IPS-NIHi7 (cell line): ENCODE results near the gene GP1BB.
"Not testable (repeated sequence)": the region's sequence is repeated elsewhere in the genome, so short reads cannot be mapped to it uniquely, and the experiment has no call there.

Experiments
- DNase-seq: peaks from one replicate; pipeline ENCODE4 v3.0.0; 2012; ENCODE audit warnings: mixed read lengths; ENCODE audit errors: extremely low spot score

Gene GP1BB

DNA sequence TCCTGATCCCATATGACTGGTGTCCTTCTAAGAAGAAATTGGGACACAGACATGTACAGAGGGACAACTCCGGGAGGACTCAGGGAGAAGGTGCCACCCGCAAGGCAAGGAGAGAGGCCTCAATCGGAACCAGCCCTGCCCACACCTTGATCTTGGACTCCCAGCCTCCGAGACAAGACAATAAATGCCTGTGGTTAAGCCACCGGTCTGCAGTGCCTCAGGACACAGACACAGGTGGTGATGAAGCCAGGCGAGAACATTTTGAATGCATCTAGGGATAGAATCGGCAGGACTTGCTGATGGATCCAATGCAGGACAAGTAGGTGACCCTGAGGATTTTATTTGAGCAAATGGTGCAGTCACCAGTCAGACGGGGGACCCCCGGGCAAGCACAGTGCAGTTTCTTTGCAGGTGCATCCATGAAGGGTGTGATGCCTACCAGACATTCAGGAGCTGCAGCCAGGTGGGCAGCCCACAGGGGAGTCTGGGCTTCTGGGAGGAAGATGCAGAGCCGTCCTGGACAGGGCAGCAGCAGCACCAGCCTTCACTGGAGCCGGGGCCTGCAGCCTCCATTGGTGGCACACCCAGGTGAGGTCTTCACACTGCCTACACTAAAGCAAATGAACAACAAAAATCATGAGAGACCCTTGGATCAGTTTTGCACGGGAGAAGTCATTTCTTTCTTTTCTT, 29.2 kb upstream of the GP1BB start:
- no peak for DNase-seq

DNA sequence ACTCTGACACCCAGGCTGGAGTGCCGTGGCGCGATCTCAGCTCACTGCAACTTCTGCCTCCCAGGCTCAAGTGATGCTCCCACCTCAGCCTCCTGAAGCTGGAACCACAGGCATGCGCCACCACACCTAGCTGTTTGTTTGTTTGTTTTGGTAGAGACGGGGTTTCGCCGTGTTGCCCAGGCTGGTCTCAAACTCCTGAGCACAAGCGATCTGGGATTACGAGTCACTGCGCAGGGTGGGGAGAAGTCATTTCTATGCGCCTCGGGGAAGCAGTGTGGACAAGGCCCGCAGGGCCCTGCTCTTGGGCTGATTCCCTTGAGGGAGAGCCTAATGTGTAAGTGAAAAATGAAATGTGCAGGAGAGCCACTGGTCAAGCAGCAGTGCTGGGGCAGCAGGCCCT, 28.6 kb upstream of the GP1BB start:
- DNase-seq = no peak

- no peak for DNase-seq
These were observed 26.6 kb upstream of the GP1BB start for GRCh38 chr22:19696504-19697276.

DNA sequence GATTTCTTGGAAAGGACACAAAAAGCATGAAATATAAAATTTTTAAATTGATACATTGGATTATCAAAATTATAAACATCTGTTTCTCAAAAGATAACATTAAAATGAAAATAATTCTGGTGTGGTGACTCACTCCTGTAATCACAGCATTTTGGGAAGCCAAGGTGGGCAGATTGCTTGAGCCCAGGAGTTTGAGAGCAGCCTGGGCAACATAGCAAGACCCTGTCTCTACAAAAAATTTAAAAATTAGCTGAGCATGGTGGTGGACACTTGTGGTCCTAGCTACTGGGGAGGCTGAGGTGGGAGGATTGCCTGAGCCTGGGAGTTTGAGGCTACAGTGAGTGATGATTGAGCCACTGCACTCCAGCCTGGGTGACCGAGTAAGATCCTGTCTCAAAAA, 25.5 kb upstream of the GP1BB start:
- not testable (repeated sequence) for DNase-seq

GRCh38 chr22:19700790-19701419, 22.4 kb upstream of the GP1BB start:
- DNase-seq = no peak

GRCh38 chr22:19701420-19702145, 21.8 kb upstream of the GP1BB start:
- no peak for DNase-seq

GRCh38 chr22:19703869-19704268, 19.5 kb upstream of the GP1BB start:
- no peak for DNase-seq

GRCh38 chr22:19704355-19705015, 18.9 kb upstream of the GP1BB start:
- peak; percentile 4 for DNase-seq

DNA sequence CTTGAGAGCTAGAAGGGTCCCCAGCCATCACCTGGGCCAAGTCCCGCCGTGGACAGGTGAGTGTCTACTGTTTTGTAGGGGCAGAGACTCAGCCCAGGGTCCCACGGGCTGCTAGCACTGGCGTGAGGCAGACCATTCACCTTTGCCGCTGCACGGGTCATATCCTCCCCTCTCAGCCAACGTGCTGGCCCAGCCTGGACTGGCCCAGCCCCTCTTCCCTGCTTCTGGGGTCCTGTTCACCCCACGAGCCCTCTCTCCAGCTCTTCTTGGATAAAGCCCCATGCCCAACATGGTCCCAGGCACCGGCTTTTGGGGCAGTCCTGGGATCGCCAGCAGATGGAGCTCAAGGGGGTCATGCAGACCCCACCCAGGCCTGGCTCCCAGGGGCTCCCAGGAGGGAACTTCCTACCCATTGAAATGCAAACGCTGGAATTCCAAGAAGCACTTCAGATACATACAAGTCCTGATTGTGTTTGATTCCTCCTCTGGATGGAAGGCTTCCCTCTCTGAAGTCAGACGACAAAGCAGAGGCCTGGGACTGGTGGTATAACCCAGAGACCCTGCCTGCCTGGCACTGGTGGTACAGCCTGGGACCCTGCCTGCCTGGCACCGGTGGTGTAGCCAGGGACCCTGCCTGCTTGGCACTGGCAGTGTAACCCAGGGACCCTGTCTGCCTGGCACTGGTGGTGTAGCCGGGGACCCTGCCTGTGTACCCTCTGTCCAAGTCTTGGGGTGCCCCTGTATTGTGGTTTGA, 18.0 kb upstream of the GP1BB start:
- DNase-seq = peak; percentile 88

DNA sequence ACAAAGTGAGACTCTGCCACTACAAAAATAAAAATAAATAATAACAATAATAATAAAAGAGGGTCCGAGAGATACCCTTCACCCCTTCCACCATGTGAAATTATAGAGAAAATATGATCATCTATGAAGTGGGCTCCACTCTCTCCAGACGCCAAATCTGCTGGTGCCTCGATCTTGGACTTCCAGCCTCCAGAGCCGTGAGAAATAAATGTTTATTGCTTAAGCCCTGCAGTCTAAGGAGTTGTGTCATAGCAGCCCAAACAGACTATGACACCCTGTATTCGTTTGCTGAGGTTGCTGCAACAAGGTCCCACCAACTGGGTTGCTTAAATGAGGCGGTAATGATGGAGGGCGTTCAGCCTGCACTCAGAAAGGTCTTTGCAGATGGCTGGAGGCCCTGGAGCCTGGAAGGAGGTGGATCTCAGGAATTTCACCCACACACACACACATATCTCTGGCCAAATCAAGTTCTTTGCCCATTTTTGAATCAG, 16.6 kb upstream of the GP1BB start:
- DNase-seq = no peak

GRCh38 chr22:19707347-19708290, 15.7 kb upstream of the GP1BB start:
- DNase-seq = no peak

DNA sequence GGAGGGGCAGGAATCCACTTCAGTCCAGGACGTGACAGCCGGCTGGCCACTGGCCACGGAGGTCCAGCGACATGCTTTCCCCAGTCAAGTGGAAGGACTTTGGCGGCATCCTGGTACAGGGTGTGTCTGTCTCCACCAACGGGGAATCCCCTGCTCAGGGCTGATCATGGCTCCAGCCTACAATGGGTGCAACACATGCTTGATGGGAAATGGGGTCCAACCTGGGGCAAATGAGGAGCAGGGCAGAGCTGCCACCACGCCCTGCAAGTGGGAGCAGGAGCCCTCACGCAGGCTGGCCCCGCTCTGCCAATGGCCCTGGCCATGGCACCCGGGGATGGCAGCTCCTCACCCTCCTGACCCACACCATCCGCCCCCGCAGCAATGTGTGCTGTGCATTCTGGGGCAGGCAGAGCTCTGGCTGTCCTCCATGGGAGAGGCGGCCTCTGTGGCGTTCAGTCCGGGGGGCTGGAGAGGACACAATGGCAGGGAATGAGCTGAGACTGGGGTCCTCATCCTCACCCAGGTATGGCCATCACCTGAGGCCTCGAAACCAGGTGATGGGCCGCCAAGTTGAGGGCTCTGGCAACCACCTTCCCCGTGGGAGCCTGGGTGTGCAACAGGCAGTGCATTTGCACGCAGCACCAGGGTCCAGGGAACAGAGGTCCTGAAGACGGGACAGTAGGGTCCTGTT, 14.9 kb upstream of the GP1BB start:
- DNase-seq = no peak

DNA sequence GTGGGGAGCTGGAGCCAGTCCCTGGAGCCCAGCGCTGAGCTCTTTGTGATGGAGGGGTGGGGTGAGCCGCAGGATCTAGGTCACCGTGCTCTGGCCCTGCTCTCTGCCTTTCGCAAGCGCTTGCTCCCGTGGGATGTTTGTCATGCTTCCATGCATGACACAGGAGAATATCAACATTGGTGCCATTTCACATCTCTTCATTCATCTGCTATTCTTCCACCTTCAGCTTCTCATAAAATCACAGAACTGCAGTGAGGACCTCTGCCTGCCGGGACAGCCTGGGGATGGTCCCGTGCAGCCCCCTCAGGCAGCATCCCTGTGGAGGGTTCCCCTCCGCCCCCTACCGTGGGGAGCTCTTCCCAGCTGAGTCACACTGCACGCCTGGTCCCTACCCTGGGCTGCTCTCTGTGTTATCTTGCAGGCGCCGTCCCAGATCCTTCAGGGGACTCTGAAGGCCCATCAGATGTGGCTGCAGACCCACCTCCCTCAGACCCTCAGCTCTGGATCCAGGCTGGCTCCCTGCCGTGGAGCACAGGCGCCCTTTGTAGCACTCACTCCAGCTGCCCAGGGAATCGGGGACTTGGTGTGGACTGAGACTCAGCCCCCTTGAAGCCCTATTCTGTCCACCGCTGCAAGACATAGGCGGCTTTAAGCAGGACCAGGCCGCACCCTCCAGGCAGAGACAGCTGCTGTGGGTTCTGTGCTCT, 14.1 kb upstream of the GP1BB start:
- DNase-seq = no peak

- DNase-seq = no peak
These were observed 13.1 kb upstream of the GP1BB start for GRCh38 chr22:19710020-19710768.

GRCh38 chr22:19710769-19711106, 12.6 kb upstream of the GP1BB start:
- DNase-seq = no peak

DNA sequence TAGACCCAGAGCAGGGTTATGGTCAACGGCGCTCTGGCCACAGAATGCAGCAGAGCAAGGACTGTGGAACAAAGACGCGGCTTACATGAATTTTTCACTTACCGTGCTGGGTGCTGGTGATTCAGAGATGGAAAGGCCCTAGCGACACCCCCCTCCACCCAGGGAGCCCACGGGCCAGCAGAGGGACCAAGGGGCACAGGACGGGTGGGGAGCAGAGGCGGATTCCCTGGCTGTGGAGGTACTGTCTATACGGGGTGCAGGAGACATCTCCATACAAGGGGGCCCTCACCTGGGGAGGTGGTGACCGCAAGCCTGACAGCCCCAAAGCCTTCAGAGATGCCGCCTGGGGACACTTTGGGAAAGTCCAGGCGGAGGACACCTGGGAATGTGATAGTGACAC, 10.1 kb upstream of the GP1BB start:
- DNase-seq = no peak

DNA sequence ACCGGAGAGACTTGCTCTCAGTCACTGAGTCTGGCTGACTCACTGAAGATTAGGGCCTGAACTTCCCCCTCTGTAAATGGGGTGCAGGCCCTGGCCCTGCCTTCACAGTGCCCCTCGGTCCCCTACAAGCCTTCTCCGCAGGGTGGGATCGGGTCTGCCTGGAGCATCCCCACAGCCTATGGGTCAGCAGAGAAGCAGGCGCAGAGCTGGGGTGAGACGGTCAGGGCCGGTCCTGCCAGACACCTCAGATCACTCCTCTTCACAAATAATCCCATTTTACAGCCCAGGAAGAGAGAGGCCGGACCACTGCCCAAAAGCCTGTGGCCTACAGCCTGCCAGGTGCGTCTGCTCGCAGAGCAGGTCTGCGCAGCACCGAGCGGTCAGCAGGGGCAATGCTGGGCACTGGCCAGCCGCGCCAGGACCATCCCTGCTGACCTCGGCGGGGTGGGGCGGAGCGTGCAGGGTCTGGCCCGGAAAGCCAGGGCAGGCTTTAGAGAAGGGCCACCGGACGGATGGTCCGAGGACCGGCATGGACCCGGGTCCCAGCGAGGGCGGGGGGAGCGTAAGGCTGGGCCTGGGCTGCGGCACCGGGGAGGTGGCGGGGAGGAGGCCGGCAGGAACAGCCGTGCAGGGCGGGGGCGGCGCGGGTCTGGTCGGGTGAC, 9.6 kb upstream of the GP1BB start:
- no peak for DNase-seq
